ENCODE data around the gene ZBTB20. TPM values are rescaled to one million over a fixed set of nuclear protein-coding genes. Genes with fewer than 3 reads are reported as not detected.

ZBTB20 gene
- polyA plus RNA-seq, 3 donors = 1.3 to 3.2 (median 2.0) TPM

GRCh38 chr3:114375608-114376421 lies 771.3 kb downstream of the ZBTB20 start:
- TF ChIP-seq CTCF (IDR thresholded peaks at IDR 0.05) = no peak
- WGBS (ENCODE audit: insufficient coverage) = 100% methylated on average over 2 of the region's 9 CpGs
- Histone ChIP-seq H3K79me2 (ENCODE audit: insufficient read depth, low read length) (no peaks in the 10 kb centered on the region), H3K4me2 (replicated peaks; ENCODE audit: extremely low read depth, low read length, poor library complexity, severe bottlenecking) (no peak overlapping the region), H3K27ac (ENCODE audit: low read depth in 1 of 2, low read length in 2 of 2) (no peak overlapping the region), H3K27me3 (ENCODE audit: control insufficient read depth in 2 of 2, insufficient read depth in 2 of 2, low read length in 2 of 2) (no peaks in the 10 kb centered on the region), H3K9ac (ENCODE audit: insufficient read depth, low read length, poor library complexity, severe bottlenecking) (no peak overlapping the region), H2AFZ (ENCODE audit: insufficient read depth, low read depth, low read length, poor library complexity, severe bottlenecking) (no peak overlapping the region), H3K36me3 (replicated peaks in 1 of 2; ENCODE audit: control insufficient read depth in 1 of 2, insufficient read depth in 2 of 2, low read length in 2 of 2) (no peaks in the 10 kb centered on the region), H3K4me3 (replicated peaks in 1 of 3; ENCODE audit: low read depth in 2 of 3, low read length in 3 of 3) (no peak overlapping the region), H3K9me3 (replicated peaks in 1 of 2; ENCODE audit: control insufficient read depth in 1 of 2, insufficient read depth in 1 of 2, low read length in 2 of 2) (no peaks in the 10 kb centered on the region), H4K20me1 (ENCODE audit: insufficient read depth, low read length) (no peaks in the 10 kb centered on the region), H3K4me1 (ENCODE audit: control insufficient read depth in 1 of 2, insufficient read depth in 2 of 2, low read length in 2 of 2) (no peaks in the 10 kb centered on the region)
- H3K27ac Mint-ChIP-seq = no peak overlapping the region
- H3K9me3 Mint-ChIP-seq = no peaks in the 10 kb centered on the region
- H3K36me3 Mint-ChIP-seq = peaks cover 8 to 13% of the 10 kb centered on the region in 2 donors
- no peaks in the 10 kb centered on the region for H3K4me1 Mint-ChIP-seq
- intact Hi-C loops (cut with micrococcal nuclease) = no loop called here
- peaks cover 0 to 1% (median 0%) of the 10 kb centered on the region in 3 donors for H3K27me3 Mint-ChIP-seq (ENCODE audit: low read depth in 3 of 3)
- no peak overlapping the region for H3K4me3 Mint-ChIP-seq
- no peak for DNase-seq

GRCh38 chr3:114374433-114374990 lies 772.6 kb downstream of the ZBTB20 start:
- Histone ChIP-seq H3K27ac (ENCODE audit: low read depth in 1 of 2, low read length in 2 of 2) (no peak overlapping the region), H3K9ac (ENCODE audit: insufficient read depth, low read length, poor library complexity, severe bottlenecking) (no peak overlapping the region), H3K9me3 (replicated peaks in 1 of 2; ENCODE audit: control insufficient read depth in 1 of 2, insufficient read depth in 1 of 2, low read length in 2 of 2) (no peaks in the 10 kb centered on the region), H3K79me2 (ENCODE audit: insufficient read depth, low read length) (no peaks in the 10 kb centered on the region), H3K4me1 (ENCODE audit: control insufficient read depth in 1 of 2, insufficient read depth in 2 of 2, low read length in 2 of 2) (no peaks in the 10 kb centered on the region), H2AFZ (ENCODE audit: insufficient read depth, low read depth, low read length, poor library complexity, severe bottlenecking) (no peak overlapping the region), H4K20me1 (ENCODE audit: insufficient read depth, low read length) (no peaks in the 10 kb centered on the region), H3K36me3 (replicated peaks in 1 of 2; ENCODE audit: control insufficient read depth in 1 of 2, insufficient read depth in 2 of 2, low read length in 2 of 2) (no peaks in the 10 kb centered on the region), H3K27me3 (ENCODE audit: control insufficient read depth in 2 of 2, insufficient read depth in 2 of 2, low read length in 2 of 2) (no peaks in the 10 kb centered on the region), H3K4me3 (replicated peaks in 1 of 3; ENCODE audit: low read depth in 2 of 3, low read length in 3 of 3) (no peak overlapping the region), H3K4me2 (replicated peaks; ENCODE audit: extremely low read depth, low read length, poor library complexity, severe bottlenecking) (no peak overlapping the region)
- intact Hi-C loops (cut with micrococcal nuclease) = no loop called here
- Mint-ChIP-seq H3K4me1 (no peaks in the 10 kb centered on the region), H3K27ac (no peak overlapping the region), H3K9me3 (no peaks in the 10 kb centered on the region), H3K27me3 (ENCODE audit: low read depth in 3 of 3) (peaks cover 0 to 1% (median 0%) of the 10 kb centered on the region in 3 donors), H3K36me3 (peaks cover 5 to 6% of the 10 kb centered on the region in 2 donors), H3K4me3 (no peak overlapping the region)
- WGBS (ENCODE audit: insufficient coverage) = 100% methylated on average over 1 of the region's 2 CpGs
- DNase-seq = no peak
- TF ChIP-seq CTCF (IDR thresholded peaks at IDR 0.05) = no peak

All from CD14-positive monocyte (primary cell).